GOT3 (cell line): ENCODE data around the gene HPS3.

Source experiments
- DNase-seq: peaks from one replicate; lab custom pipeline; 2025; ENCODE audit warnings: mixed read lengths; lab: John Stamatoyannopoulos, UW

HPS3 gene

DNA sequence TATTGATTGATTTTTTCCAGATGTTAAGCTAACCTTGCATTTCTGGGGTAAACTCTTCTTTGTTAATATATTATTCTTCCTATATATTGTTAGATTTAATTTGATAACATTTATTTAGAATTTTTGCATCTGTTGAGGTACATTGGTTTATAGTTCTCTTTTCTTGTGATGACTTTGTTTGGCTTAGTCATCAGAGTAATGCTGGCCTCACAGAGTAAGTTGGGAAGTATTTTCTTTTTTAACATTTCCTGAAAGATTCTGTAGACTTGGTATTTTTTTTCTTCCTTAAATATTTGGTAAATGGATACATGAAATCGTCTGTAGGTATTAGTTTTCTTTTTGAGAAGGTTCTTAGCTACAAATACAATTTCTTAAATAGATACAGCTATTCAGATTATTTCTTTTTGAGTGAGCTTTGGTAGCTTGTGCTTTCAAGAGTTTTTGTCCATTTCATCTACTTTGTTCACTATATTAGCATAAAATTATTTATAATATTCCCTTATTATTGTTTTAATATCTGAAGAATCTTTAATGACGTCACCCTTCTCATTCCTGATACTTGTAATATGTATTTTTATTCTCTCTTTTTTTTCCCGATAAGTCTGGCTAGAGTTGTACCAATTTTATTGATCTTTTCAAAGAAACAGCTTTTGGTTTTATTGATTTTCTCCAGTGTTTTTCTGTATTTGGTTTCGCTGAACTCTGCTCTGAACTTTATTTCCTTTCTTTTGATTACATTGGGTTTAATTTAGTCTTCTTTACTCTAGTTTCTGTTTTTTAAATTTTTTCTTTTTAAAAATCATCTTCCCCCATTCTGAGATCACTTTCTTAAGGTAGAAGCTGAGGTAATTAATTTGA lies 6.5 kb upstream of the HPS3 start:
- no peak for DNase-seq

GRCh38 chr3:149128821-149129220 lies 617 bp upstream of the HPS3 start:
- DNase-seq: no peak

- no peak for DNase-seq
Measured at GRCh38 chr3:149131589-149131988, 2.2 kb downstream of the HPS3 start.

GRCh38 chr3:149134575-149134974 lies 5.1 kb downstream of the HPS3 start:
- no peak for DNase-seq

DNA sequence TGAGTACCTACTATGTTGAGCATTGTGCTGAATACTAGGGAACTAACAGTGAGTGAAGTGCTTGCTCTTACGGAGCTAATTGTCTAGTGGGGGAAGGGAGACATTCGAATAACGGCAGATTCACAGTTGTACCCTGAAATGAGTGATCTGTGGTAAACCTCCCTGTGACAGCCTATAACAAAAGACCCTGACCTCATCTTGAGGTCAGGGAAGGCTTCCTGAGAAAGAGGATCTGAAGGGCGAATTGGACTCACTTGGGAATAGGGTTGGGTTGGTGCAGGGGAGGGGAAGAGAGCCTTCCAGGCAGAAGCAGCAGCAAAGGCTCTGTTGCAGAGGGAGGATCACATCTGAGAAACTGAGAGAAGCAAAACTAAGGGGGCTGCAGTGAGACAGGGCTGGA lies 13.2 kb downstream of the HPS3 start:
- DNase-seq: no peak

DNA sequence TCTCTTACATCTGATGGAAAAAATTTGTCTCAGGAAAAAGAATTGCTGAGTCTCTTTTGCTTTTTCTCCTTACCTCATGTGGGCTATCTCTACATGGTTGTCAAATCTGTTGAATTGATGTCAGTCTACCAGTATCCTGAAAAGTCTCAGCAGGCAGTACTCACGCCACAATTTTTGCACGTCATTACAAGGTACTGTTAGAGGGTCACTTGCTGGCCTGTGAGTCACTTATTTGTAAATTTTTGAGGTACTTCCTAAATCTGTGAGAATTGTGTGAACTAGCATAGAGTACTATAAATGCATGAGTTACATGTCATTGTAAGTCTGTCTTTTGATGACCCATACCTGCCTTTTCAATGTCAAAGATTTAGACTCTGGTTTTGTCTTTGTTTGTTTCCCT lies 15.9 kb downstream of the HPS3 start:
- no peak for DNase-seq

GRCh38 chr3:149145974-149146373 lies 16.5 kb downstream of the HPS3 start:
- DNase-seq: no peak

- no peak for DNase-seq
Measured at GRCh38 chr3:149150436-149150835, 21.0 kb downstream of the HPS3 start.

GRCh38 chr3:149151843-149152242 lies 22.4 kb downstream of the HPS3 start:
- DNase-seq: no peak

DNA sequence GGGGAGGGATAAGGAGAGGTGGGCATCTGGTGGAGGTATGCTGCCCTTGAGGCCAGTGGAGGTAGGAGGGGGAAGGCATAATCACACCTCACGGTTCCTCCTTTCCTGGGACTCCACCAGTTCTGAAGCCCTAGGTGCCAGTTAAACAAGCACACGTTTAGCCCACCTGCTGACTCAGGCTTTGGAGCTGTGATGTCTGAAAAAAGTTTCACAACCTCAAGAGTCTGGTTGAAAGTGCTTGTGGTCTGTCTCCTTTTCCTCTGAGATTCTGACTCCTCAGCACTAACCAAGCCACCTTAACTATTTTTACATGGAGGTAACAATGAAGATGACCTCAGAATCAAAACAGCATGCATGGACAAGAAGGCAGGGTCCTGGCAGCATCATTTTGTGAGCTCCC lies 23.0 kb downstream of the HPS3 start:
- no peak for DNase-seq

GRCh38 chr3:149153402-149153801 lies 24.0 kb downstream of the HPS3 start:
- no peak for DNase-seq

- no peak for DNase-seq
Measured at GRCh38 chr3:149160754-149161300, 31.4 kb downstream of the HPS3 start.

- DNase-seq: no peak
Measured at GRCh38 chr3:149162007-149162406, 32.6 kb downstream of the HPS3 start.

GRCh38 chr3:149163066-149163465 lies 33.6 kb downstream of the HPS3 start:
- DNase-seq: no peak

- no peak for DNase-seq
Measured at GRCh38 chr3:149167898-149168297, 38.5 kb downstream of the HPS3 start.

DNA sequence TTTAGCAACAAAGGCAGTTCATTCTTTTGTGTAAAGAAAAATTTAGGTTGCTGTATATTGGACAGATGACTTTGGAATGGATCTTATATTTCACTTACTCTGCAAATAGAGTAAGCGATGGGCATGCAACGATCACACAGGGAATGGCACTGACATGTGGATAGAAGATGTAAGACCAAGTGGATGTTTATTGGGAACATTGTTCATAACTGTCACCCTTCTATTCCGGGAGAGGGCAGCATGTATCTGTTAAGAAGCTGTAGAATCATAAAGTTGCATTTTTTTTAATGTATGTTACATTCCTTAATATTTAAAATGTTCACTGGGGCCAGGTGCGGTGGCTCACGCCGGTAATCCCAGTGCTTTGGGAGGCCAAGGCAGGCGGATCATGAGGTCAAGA lies 41.2 kb downstream of the HPS3 start:
- DNase-seq: no peak

DNA sequence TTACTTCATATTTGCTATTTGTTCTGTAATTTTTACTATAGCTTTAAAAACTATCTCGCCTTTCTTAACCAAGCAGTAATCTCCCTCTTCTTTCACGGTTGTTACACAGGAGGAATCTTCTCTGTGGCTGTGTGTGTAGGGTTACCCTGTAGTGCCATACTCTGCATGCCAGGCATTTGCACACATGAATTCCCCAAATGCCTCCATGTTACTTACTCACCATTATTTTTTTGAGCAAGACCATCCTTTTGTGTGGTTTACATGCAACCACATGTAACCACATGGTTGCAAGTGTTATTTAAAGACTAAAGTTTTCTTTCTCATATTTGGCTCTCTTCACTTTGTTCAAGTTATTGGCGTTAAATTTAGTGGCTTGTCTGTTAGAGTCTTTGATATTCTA lies 45.5 kb downstream of the HPS3 start:
- no peak for DNase-seq

GRCh38 chr3:149177122-149177521 lies 47.7 kb downstream of the HPS3 start:
- no peak for DNase-seq

- DNase-seq: no peak
Measured at GRCh38 chr3:149179220-149179619, 49.8 kb downstream of the HPS3 start.

DNA sequence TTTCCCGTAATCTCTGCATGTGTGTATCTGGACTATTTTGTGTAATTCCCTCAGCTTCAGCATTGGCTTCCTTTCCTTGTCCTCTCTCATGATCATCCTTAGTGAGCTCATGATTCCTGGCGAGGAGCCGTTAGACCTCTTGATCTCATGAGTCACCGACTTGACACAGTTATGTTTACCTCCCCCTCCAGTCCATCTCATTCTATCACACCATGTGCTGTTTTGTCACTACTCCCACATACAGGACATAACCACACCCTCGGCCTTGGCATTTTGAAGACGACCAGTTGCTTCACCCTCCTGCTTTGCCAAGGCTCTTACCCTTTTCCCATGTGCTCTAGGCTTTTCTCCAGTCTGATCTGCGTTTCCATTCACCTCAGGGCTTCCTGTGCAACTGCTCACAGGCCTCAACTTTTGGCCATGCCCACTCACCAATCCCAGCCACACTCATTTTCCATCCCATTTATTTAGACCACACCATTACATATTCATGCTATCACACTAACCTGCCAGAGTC lies 50.7 kb downstream of the HPS3 start:
- peak; percentile 79 for DNase-seq

DNA sequence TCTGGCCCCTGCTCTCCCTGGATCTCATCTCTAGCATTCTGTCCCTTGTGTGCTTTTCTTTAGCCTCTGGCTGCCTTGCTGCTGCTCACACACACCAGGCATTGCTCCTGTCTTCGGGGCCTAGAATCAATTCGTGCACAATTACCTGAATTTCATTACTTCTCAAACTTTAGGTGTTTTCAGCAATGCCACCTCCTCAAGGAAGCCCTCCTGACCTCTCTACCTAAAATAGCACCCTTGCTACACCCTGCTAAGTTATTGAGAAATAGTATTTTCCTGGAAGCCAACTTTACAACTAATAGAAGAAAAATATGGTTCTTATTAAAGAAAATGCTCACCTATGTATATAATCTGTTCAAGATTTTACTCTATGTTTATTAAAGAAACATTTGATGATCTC lies 51.7 kb downstream of the HPS3 start:
- no peak for DNase-seq

DNA sequence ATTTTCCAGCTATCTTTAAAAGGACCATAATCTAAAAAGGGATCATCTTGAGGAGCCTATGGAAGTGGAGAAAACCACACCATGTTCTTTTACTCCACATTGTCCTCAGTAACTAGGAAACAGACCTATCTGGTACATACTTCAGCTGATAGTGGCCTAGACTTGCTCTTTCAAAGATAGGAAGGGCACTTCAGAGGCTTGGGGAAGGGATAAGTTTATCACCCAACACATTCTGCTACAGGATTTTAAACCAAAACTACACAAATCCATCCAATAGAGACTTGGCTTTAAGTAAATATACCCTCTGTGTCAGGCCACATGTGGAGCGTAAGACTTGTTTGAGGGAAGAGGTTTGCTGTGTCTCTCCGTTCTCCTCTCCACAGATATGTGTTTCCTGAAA lies 56.8 kb downstream of the HPS3 start:
- DNase-seq: no peak

GRCh38 chr3:149186721-149187120 lies 57.3 kb downstream of the HPS3 start:
- DNase-seq: no peak

DNA sequence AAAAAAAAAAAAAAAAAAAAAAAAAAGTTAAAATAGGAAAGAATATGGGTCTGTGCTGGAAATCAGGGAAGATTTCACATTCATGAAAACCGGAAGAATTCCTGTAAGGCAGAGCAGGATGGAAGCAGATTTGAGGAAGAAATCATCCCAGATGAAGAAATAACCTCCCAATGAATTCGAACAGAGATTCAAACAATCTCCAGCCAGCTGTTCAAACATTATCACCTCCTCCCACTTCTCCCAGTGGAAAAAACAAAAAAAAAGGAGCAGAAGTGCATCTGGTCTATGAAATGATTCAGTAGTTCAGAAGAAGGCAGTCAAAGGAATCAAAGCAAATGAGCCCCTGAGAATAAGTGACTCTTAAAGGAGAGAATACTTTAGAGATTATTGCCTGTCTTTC lies 59.1 kb downstream of the HPS3 start:
- no peak for DNase-seq
